Lung (tissue), 12 donors: ENCODE measurements around the gene SPANXN4. TPM values are rescaled to one million over a fixed set of nuclear protein-coding genes. Genes with fewer than 3 reads are reported as not detected.

ENCODE experiments used
- ATAC-seq: fragments of 200-7000 bp; cut with Tn5 transposase; one replicate; pipeline ENCODE4 v1.9.1; 2020; ENCODE audit warnings: moderate number of reproducible peaks; ENCODE audit not compliant: insufficient read depth, low FRiP score
- DNase-seq, 3 donors: peaks; one replicate each; pipeline ENCODE4 v3.0.0-alpha.2; 2013 to 2017
- H3K27ac ChIP-seq, 2 donors: one replicate each; pipeline ENCODE4 v1.5.1; 2013; ENCODE audit warnings: mild to moderate bottlenecking in 2 of 2, moderate library complexity in 2 of 2, control low read depth in 1 of 2, inconsistent platforms in 1 of 2, low read depth in 1 of 2, low read length in 1 of 2
- H3K27me3 ChIP-seq, 3 donors: one replicate each; pipeline ENCODE4 v1.5.1; 2013; ENCODE audit warnings: low read length in 2 of 3; ENCODE audit not compliant: control insufficient read depth in 3 of 3, insufficient read depth in 3 of 3
- H3K36me3 ChIP-seq, 4 donors: one replicate each; pipeline ENCODE4 v1.5.1; 2013; ENCODE audit warnings: low read length in 4 of 4, mild to moderate bottlenecking in 1 of 4, moderate library complexity in 1 of 4; ENCODE audit not compliant: control insufficient read depth in 4 of 4, insufficient read depth in 4 of 4
- H3K4me1 ChIP-seq, 5 donors: one replicate each; pipeline ENCODE4 v1.5.1; 2013; ENCODE audit warnings: low read length in 5 of 5, mild to moderate bottlenecking in 2 of 5, moderate library complexity in 1 of 5; ENCODE audit not compliant: control insufficient read depth in 5 of 5, insufficient read depth in 5 of 5
- H3K4me3 ChIP-seq: one replicate; pipeline ENCODE4 v1.5.1; 2013; ENCODE audit warnings: mild to moderate bottlenecking, control low read depth, moderate library complexity
- H3K9ac ChIP-seq, 2 donors: one replicate each; pipeline ENCODE4 v1.5.1; 2013; ENCODE audit warnings: low read length in 2 of 2, control low read depth in 1 of 2; ENCODE audit not compliant: insufficient read depth in 1 of 2
- H3K9me3 ChIP-seq, 4 donors: one replicate each; pipeline ENCODE4 v1.5.1; 2013; ENCODE audit warnings: low read length in 3 of 4, mild to moderate bottlenecking in 1 of 4, moderate library complexity in 1 of 4; ENCODE audit not compliant: control insufficient read depth in 4 of 4, insufficient read depth in 3 of 4
- CTCF ChIP-seq: IDR thresholded peaks from 2 replicates; pipeline ENCODE4 v1.5.1; 2012; ENCODE audit warnings: mild to moderate bottlenecking; ENCODE audit errors: control extremely low read depth, extremely low read depth
- WGBS, 2 donors: extraction: QIAGEN DNeasy Blood & Tissue Kit; methylation state at CpG; one replicate each; pipeline ENCODE4 v1.1.7; 2013; 5-methylcytosine and 5-hydroxymethylcytosine counted together
- polyA plus RNA-seq, 2 donors: library from polyadenylated mRNA; stranded (reverse); fragments of 200-250 nt; gene quantifications; one replicate each; pipeline ENCODE4 v1.2.1, GENCODE V29; 2013
- total RNA-seq, 2 donors: library from RNA; depleted of rRNA in 1 of 2; stranded (reverse); fragments of >200 nt in 1 of 2; gene quantifications; one replicate each; pipeline ENCODE4 v1.2.1, GENCODE V29; 2014 to 2021
- donor health status: control.
- donor health status: control.
- donor health status: Bipolar disorder and iron deficiency.
- donor health status: healthy.
- donor health status: DM: yes; HTN: yes; CAD: no.

The SPANXN4 gene
- total and polyA plus RNA-seq, 4 donors = not detected

GRCh38 chrX:142999199-142999701 is 26.5 kb upstream of the SPANXN4 start:
- Histone ChIP-seq H3K4me1 (no peaks in the 10 kb centered on the region), H3K9ac (no peak overlapping the region), H3K9me3 (no peaks in the 10 kb centered on the region), H3K27me3 (no peaks in the 10 kb centered on the region), H3K36me3 (no peaks in the 10 kb centered on the region), H3K4me3 (no peak overlapping the region), H3K27ac (no peak overlapping the region)
- ATAC-seq (no peak), DNase-seq (peak in 1 of 3 donors; percentile 2)
- 69 to 78% methylated on average over 6 of the region's 6 CpGs for WGBS, 2 donors
- no peak for TF ChIP-seq CTCF

GRCh38 chrX:143002206-143002605 is 23.5 kb upstream of the SPANXN4 start:
- Histone ChIP-seq H3K4me1 (no peaks in the 10 kb centered on the region), H3K27ac (no peak overlapping the region), H3K4me3 (no peak overlapping the region), H3K9me3 (no peaks in the 10 kb centered on the region), H3K36me3 (no peaks in the 10 kb centered on the region), H3K27me3 (no peaks in the 10 kb centered on the region), H3K9ac (no peak overlapping the region)
- 46 to 72% methylated on average over 2 of the region's 2 CpGs for WGBS, 2 donors
- ATAC-seq (peak; percentile 34), DNase-seq (peak in 1 of 3 donors; percentile 1)
- no peak for TF ChIP-seq CTCF

- DNase-seq = no peak
- Histone ChIP-seq H3K9me3 (no peaks in the 10 kb centered on the region), H3K9ac (no peak overlapping the region), H3K27ac (no peak overlapping the region), H3K4me3 (no peak overlapping the region), H3K27me3 (no peaks in the 10 kb centered on the region), H3K36me3 (no peaks in the 10 kb centered on the region), H3K4me1 (no peaks in the 10 kb centered on the region)
- WGBS, 2 donors = 66 to 90% methylated on average over 2 of the region's 2 CpGs
- no peak for ATAC-seq
- TF ChIP-seq CTCF = no peak
Measured at GRCh38 chrX:143017272-143017671, 8.5 kb upstream of the SPANXN4 start.

- ATAC-seq = no peak
- no peaks in the 10 kb centered on the region for H3K36me3 ChIP-seq
- TF ChIP-seq CTCF = no peak
- H3K9me3 ChIP-seq = no peaks in the 10 kb centered on the region
- no peaks in the 10 kb centered on the region for H3K27me3 ChIP-seq
- H3K9ac ChIP-seq = no peak overlapping the region
- 64 to 81% methylated on average over 6 of the region's 6 CpGs for WGBS, 2 donors
- H3K27ac ChIP-seq = no peak overlapping the region
- DNase-seq = no peak
- no peak overlapping the region for H3K4me3 ChIP-seq
- no peaks in the 10 kb centered on the region for H3K4me1 ChIP-seq
Measured at GRCh38 chrX:143027275-143027674, 1.5 kb downstream of the SPANXN4 start.
